PFSK-1 (cell line): ENCODE results near the gene SAMD10.

Experiments
- FOXP2 ChIP-seq: optimal IDR thresholded peaks from 2 replicates; pipeline ENCODE3; 2011; ENCODE audit warnings: borderline replicate concordance, control low read depth, inconsistent platforms; ENCODE audit not compliant: insufficient read depth; ENCODE audit errors: extremely low read length, extremely low read depth
- POLR2AphosphoS5 ChIP-seq: IDR thresholded peaks from 2 replicates; pipeline ENCODE4 v1.6.1; 2012; ENCODE audit warnings: low read depth, mild to moderate bottlenecking, control low read depth, low read length, moderate library complexity
- REST ChIP-seq, 2 experiments: IDR thresholded peaks; 2 replicates each; pipeline versions ENCODE4 v1.6.1 to v1.8.0; 2011 to 2012; ENCODE audit warnings: low read depth in 2 of 2, low read length in 2 of 2, control low read depth in 1 of 2, inconsistent platforms in 1 of 2, mild to moderate bottlenecking in 1 of 2, moderate library complexity in 1 of 2; ENCODE audit not compliant: insufficient read depth in 1 of 2
- SIN3A ChIP-seq: IDR thresholded peaks from 2 replicates; pipeline ENCODE4 v1.6.1; 2012; ENCODE audit warnings: mild to moderate bottlenecking, low read length, moderate library complexity, borderline replicate concordance; ENCODE audit not compliant: insufficient read depth
- TAF1 ChIP-seq: IDR thresholded peaks from 2 replicates; pipeline ENCODE4 v1.6.1; 2012; ENCODE audit warnings: low read length, control low read depth, borderline replicate concordance; ENCODE audit not compliant: insufficient read depth

SAMD10 gene

GRCh38 chr20:63978319-63979228, 868 bp downstream of the SAMD10 start:
- TF ChIP-seq TAF1 (no peak), FOXP2 (no peak), REST (IDR thresholded peaks at IDR 0.05; ENCODE audit: insufficient read depth in 1 of 2, low read depth in 2 of 2, low read length in 2 of 2) (no peak), POLR2AphosphoS5 (no peak), SIN3A (no peak)

- TF ChIP-seq TAF1 (no peak), SIN3A (no peak), REST (IDR thresholded peaks at IDR 0.05; ENCODE audit: insufficient read depth in 1 of 2, low read depth in 2 of 2, low read length in 2 of 2) (no peak), FOXP2 (no peak), POLR2AphosphoS5 (no peak)
These were observed 1.6 kb downstream of the SAMD10 start for GRCh38 chr20:63977739-63978276.

- TF ChIP-seq REST (IDR thresholded peaks at IDR 0.05; ENCODE audit: insufficient read depth in 1 of 2, low read depth in 2 of 2, low read length in 2 of 2): no peak
- TF ChIP-seq FOXP2: no peak
- no peak for TF ChIP-seq POLR2AphosphoS5
- no peak for TF ChIP-seq TAF1
- no peak for TF ChIP-seq SIN3A
These were observed 2.3 kb downstream of the SAMD10 start for GRCh38 chr20:63976980-63977738.

- TF ChIP-seq TAF1: no peak
These were observed 4.8 kb downstream of the SAMD10 start for GRCh38 chr20:63974402-63975200.

GRCh38 chr20:63973636-63974401, 5.6 kb downstream of the SAMD10 start:
- TF ChIP-seq TAF1: no peak
- peak; percentile 84; the same call in 1 of the 2 replicates for TF ChIP-seq SIN3A
